ENCODE data around the gene CCN5. TPM values are rescaled to one million over a fixed set of nuclear protein-coding genes. Genes with fewer than 3 reads are reported as not detected.

CCN5 gene
- total and polyA plus RNA-seq, 2 of the 8 experiments (the other 6 are each of a cell fraction or from before 2014, with no cell fraction given), result not detected

GRCh38 chr20:44688053-44688625, 27.0 kb upstream of the CCN5 start:
- DNase-seq (ENCODE audit: low read depth in 1 of 2, low spot score in 2 of 2), result no peak
- H2BK12ac ChIP-seq (ENCODE audit: low read depth, low read length), result no peak overlapping the region
- no peak overlapping the region for H4K5ac ChIP-seq (ENCODE audit: insufficient read length, low read depth, low read length)
- no peak overlapping the region for H3K14ac ChIP-seq (ENCODE audit: insufficient read length)
- H4K20me1 ChIP-seq (replicated peaks in 1 of 2; ENCODE audit: control insufficient read depth in 1 of 2, insufficient read depth in 2 of 2, low read length in 2 of 2), result no peaks in the 10 kb centered on the region
- H2AK5ac ChIP-seq (ENCODE audit: low read depth, low read length), result no peak overlapping the region
- peaks cover 0 to 2% (median 0%) of the 10 kb centered on the region in 4 experiments; a peak in 2 of 7 replicates for H3K27me3 ChIP-seq (replicated peaks in 1 of 4; ENCODE audit: control insufficient read depth in 3 of 4, extremely low read depth in 1 of 4, insufficient read depth in 3 of 4, low read length in 3 of 4)
- H3K9me3 ChIP-seq (ENCODE audit: insufficient read depth in 2 of 2, low read depth in 1 of 2, low read length in 1 of 2), result peaks cover 0 to 4% of the 10 kb centered on the region in 2 experiments; a peak in 1 of 4 replicates
- H3K9ac ChIP-seq (replicated peaks in 1 of 4; ENCODE audit: extremely low read depth in 1 of 4, low read depth in 3 of 4, low read length in 3 of 4), result no peak overlapping the region
- no peak overlapping the region for H3K56ac ChIP-seq (replicated peaks; ENCODE audit: insufficient read length, low read depth, low read length)
- H2AFZ ChIP-seq (ENCODE audit: low read length), result no peak overlapping the region
- 80% methylated on average over 7 of the region's 7 CpGs; no CpG with 5 or more reads in 1 of the 2 experiments for WGBS, 2 experiments (ENCODE audit: extremely low coverage in 1 of 2, insufficient coverage in 1 of 2, insufficient read length in 1 of 2, insufficient replicate concordance in 2 of 2, low coverage in 1 of 2, low lambda C conversion rate in 2 of 2, missing lambda C conversion rate in 1 of 2)
- POLR2A ChIA-PET (ENCODE audit: partially characterized antibody), result no interaction called here
- H3K23ac ChIP-seq (ENCODE audit: insufficient read length), result no peak overlapping the region
- H3K4ac ChIP-seq (replicated peaks; ENCODE audit: insufficient read length, low read depth, low read length), result no peak overlapping the region
- H3K27ac ChIP-seq (ENCODE audit: low read depth, low read length), result no peak overlapping the region
- H2BK15ac ChIP-seq (ENCODE audit: low read length), result no peak overlapping the region
- H3K4me3 ChIP-seq (ENCODE audit: extremely low read depth in 1 of 4, insufficient read depth in 2 of 4, low read depth in 3 of 4, low read length in 4 of 4), result no peak overlapping the region
- H3K4me2 ChIP-seq (ENCODE audit: insufficient read depth in 1 of 2, low read depth in 2 of 2, low read length in 2 of 2), result no peak overlapping the region
- no peak overlapping the region for H2BK120ac ChIP-seq (replicated peaks; ENCODE audit: low read depth, low read length)
- no peak overlapping the region for H4K8ac ChIP-seq (ENCODE audit: extremely low read depth, insufficient read depth, low read length)
- H3K23me2 ChIP-seq (ENCODE audit: low read depth, low read length), result no peaks in the 10 kb centered on the region
- no peaks in the 10 kb centered on the region for H3K36me3 ChIP-seq (ENCODE audit: control insufficient read depth in 2 of 4, insufficient read depth in 4 of 4, low read length in 3 of 4)
- CTCF ChIA-PET (ENCODE audit: partially characterized antibody), result interaction anchor here (1.6 to 7.4 kb wide), 3 partner anchors 28 to 42 kb away, joined by 3 to 83 read pairs (median 67); partner anchors contain the start of gene CCN5
- no peaks in the 10 kb centered on the region for H3K79me2 ChIP-seq (ENCODE audit: control insufficient read depth in 1 of 2, insufficient read depth in 2 of 2, low read length in 2 of 2)
- H4K91ac ChIP-seq (replicated peaks; ENCODE audit: insufficient read length, low read length), result no peak overlapping the region
- no peak overlapping the region for H3K18ac ChIP-seq (ENCODE audit: extremely low read depth, low read length)
- no peak overlapping the region for H2BK5ac ChIP-seq (ENCODE audit: low read depth, low read length)
- H3K4me1 ChIP-seq (replicated peaks in 1 of 4; ENCODE audit: control insufficient read depth in 3 of 4, insufficient read depth in 4 of 4, low read length in 3 of 4), result peaks cover 0 to 3% (median under 1%) of the 10 kb centered on the region in 4 experiments; a peak in 2 of 7 replicates
- no peak overlapping the region for H2BK20ac ChIP-seq (ENCODE audit: low read length)
- no peaks in the 10 kb centered on the region for H3K79me1 ChIP-seq (ENCODE audit: low read depth, low read length)
- no peak for FAIRE-seq
- no peak for TF ChIP-seq NANOG (IDR thresholded peaks at IDR 0.05; ENCODE audit: insufficient read depth, low read depth, low read length, poor library complexity, severe bottlenecking)
- TF ChIP-seq TBP (IDR thresholded peaks at IDR 0.05; ENCODE audit: low read depth, low read length), result no peak
- no peak for TF ChIP-seq CTBP2 (IDR thresholded peaks at IDR 0.05; ENCODE audit: borderline replicate concordance, insufficient read depth, insufficient read length, low read length)
- no peak for TF ChIP-seq RFX5 (IDR thresholded peaks at IDR 0.05; ENCODE audit: borderline replicate concordance, low read depth, low read length)
- TF ChIP-seq RNF2 (IDR thresholded peaks at IDR 0.05; ENCODE audit: borderline replicate concordance, low read depth, low read length, missing control alignments, poor library complexity, severe bottlenecking), result no peak
- TF ChIP-seq SAP30 (IDR thresholded peaks at IDR 0.05; ENCODE audit: insufficient read depth, insufficient replicate concordance, low read length), result no peak
- no peak for TF ChIP-seq SRF (IDR thresholded peaks at IDR 0.05; ENCODE audit: low read depth, low read length)
- no peak for TF ChIP-seq CBX8 (IDR thresholded peaks at IDR 0.05; ENCODE audit: borderline replicate concordance, low read depth, low read length)
- no peak for TF ChIP-seq YY1 (IDR thresholded peaks at IDR 0.05; ENCODE audit: low read depth, low read length)
- TF ChIP-seq GTF2F1 (IDR thresholded peaks at IDR 0.05; ENCODE audit: borderline replicate concordance, low read depth, low read length), result no peak

Measured in H1 (cell line).